K562 (cell line): ENCODE measurements around the gene SDK1. TPM values are rescaled to one million over a fixed set of nuclear protein-coding genes. Genes with fewer than 3 reads are reported as not detected.

Experiments
- ATAC-seq: fragments of 200-7000 bp; cut with Tn5 transposase; 3 replicates; pipeline ENCODE4 v1.9.1; 2020; ENCODE audit warnings: moderate library complexity
- BruUV-seq: library from RNA; stranded (reverse); fragments of 400-500 nt; replicated peaks from 2 replicates; lab custom pipeline; 2021; lab: Mats Ljungman, UMichigan
- CTCF ChIA-PET: fragments of 300-600 bp; formaldehyde crosslinking; extraction: SDS; loops from one replicate; lab custom pipeline; 2021; ENCODE audit warnings: low intra/inter-chr PET ratio; lab: Yijun Ruan, JAX
- POLR2A ChIA-PET: fragments of 300-600, 350-650 bp; sonication (Branson Sonifier 250); formaldehyde crosslinking; extraction: SDS; loops from one replicate; lab custom pipeline; 2021; ENCODE audit warnings: antibody characterized with exemption, inconsistent platforms; lab: Yijun Ruan, JAX
- DNase-seq, 4 experiments: peaks; one replicate each; pipeline versions ENCODE4 v3.0.0 to v3.0.0-alpha.2; 2011 to 2018; ENCODE audit warnings: low spot score in 3 of 4, mixed read lengths in 3 of 4; ENCODE audit errors: extremely low read depth in 1 of 4
- FAIRE-seq: peaks from 2 replicates; lab custom pipeline; 2011; peaks lifted over from hg19 to GRCh38; lab: Jason Lieb, UNC
- H2AFZ ChIP-seq: 2 replicates; pipeline ENCODE4 v1.6.0; 2011; ENCODE audit warnings: low read depth, low read length, control low read depth, inconsistent platforms
- H3K27ac ChIP-seq: fragments of 200-600 bp; 3 replicates; pipeline ENCODE4 v1.8.0; 2011; ENCODE audit warnings: low read depth, mild to moderate bottlenecking, control low read depth, inconsistent platforms, low read length, moderate library complexity, mixed read lengths; ENCODE audit errors: extremely low read depth
- H3K27me3 ChIP-seq, 2 experiments: fragments of 300-600 bp in 1 of 2; 2 replicates in 1 of 2; 3 replicates in 1 of 2; pipeline versions ENCODE4 v1.6.0 to v1.8.0; 2011; ENCODE audit warnings: inconsistent platforms in 2 of 2, low read length in 2 of 2, mild to moderate bottlenecking in 1 of 2, mixed read lengths in 1 of 2, moderate library complexity in 1 of 2; ENCODE audit not compliant: control insufficient read depth in 2 of 2, insufficient read depth in 2 of 2
- H3K36me3 ChIP-seq: fragments of 300-600 bp; 3 replicates; pipeline ENCODE4 v1.8.0; 2011; ENCODE audit warnings: mild to moderate bottlenecking, low read length, inconsistent platforms; ENCODE audit not compliant: control insufficient read depth, insufficient read depth
- H3K4me1 ChIP-seq, 2 experiments: fragments of 200-600 bp in 1 of 2; replicated peaks in 1 of 2; 2 replicates in 1 of 2; 3 replicates in 1 of 2; pipeline versions ENCODE4 v1.5.1 to v1.8.0; 2011; ENCODE audit warnings: inconsistent platforms in 2 of 2, low read length in 2 of 2, mild to moderate bottlenecking in 1 of 2, mixed read lengths in 1 of 2, moderate library complexity in 1 of 2; ENCODE audit not compliant: control insufficient read depth in 2 of 2, insufficient read depth in 2 of 2
- H3K4me2 ChIP-seq: 2 replicates; pipeline ENCODE4 v1.6.1; 2011; ENCODE audit warnings: low read length, control low read depth, inconsistent platforms, mixed read lengths; ENCODE audit not compliant: insufficient read depth
- H3K4me3 ChIP-seq: fragments of 200-600 bp; sonication (generic), shearing (Covaris generic); 2 replicates; pipeline ENCODE4 v1.5.1; 2016; ENCODE audit warnings: control low read depth, inconsistent platforms
- H3K79me2 ChIP-seq: fragments of 200-600 bp; 3 replicates; pipeline ENCODE4 v1.8.0; 2011; ENCODE audit warnings: low read length, inconsistent platforms; ENCODE audit not compliant: control insufficient read depth, insufficient read depth
- H3K9ac ChIP-seq, 2 experiments: 2 replicates each; pipeline versions ENCODE4 v1.6.0 to v1.6.1; 2011; ENCODE audit warnings: low read depth in 2 of 2, low read length in 2 of 2, control low read depth in 1 of 2, inconsistent platforms in 1 of 2, mild to moderate bottlenecking in 1 of 2, mixed read lengths in 1 of 2; ENCODE audit not compliant: insufficient read depth in 1 of 2
- H3K9me1 ChIP-seq: one replicate; pipeline ENCODE4 v1.6.0; 2011; ENCODE audit warnings: inconsistent platforms, mild to moderate bottlenecking, low read length, moderate library complexity; ENCODE audit not compliant: control insufficient read depth, insufficient read depth
- H3K9me3 ChIP-seq: replicated peaks from 2 replicates; pipeline ENCODE4 v1.5.1; 2011; ENCODE audit warnings: low read depth, low read length, inconsistent platforms; ENCODE audit not compliant: control insufficient read depth, insufficient read depth
- H4K20me1 ChIP-seq: replicated peaks from 2 replicates; pipeline ENCODE4 v1.6.1; 2011; ENCODE audit warnings: low read length, inconsistent platforms, mixed read lengths; ENCODE audit not compliant: control insufficient read depth, insufficient read depth
- E2F5 ChIP-seq: sonication (generic); formaldehyde crosslinking; IDR thresholded peaks from 2 replicates; pipeline ENCODE4 v1.8.0; 2022; ENCODE audit warnings: mild to moderate bottlenecking, missing genetic modification reagents
- HEY1 ChIP-seq: fragments of 250-450 bp; sonication (Bioruptor Pico); IDR thresholded peaks from 2 replicates; pipeline ENCODE4 v1.5.0; 2020; ENCODE audit warnings: mild to moderate bottlenecking, moderate library complexity, borderline replicate concordance
- NCOA2 ChIP-seq, 2 experiments: fragments of 450-650 bp; IDR thresholded peaks; 2 replicates each; pipeline ENCODE4 v1.6.1; 2018; ENCODE audit warnings: mild to moderate bottlenecking in 2 of 2, moderate library complexity in 1 of 2; ENCODE audit not compliant: partially characterized antibody in 2 of 2
- NFIC ChIP-seq: fragments of 450-650 bp; IDR thresholded peaks from 2 replicates; pipeline ENCODE4 v1.6.1; 2017; ENCODE audit warnings: mild to moderate bottlenecking, inconsistent platforms
- NRF1 ChIP-seq, 2 experiments: fragments of 450-650 bp; IDR thresholded peaks in 1 of 2; conservative IDR thresholded peaks in 1 of 2; 2 replicates each; pipeline ENCODE4 v1.6.1; 2014; ENCODE audit warnings: mild to moderate bottlenecking in 2 of 2
- RBM17 ChIP-seq: fragments of 200-400 bp; formaldehyde crosslinking; IDR thresholded peaks from 2 replicates; pipeline ENCODE4 v1.6.1; 2017; ENCODE audit warnings: low read depth, mild to moderate bottlenecking, low read length, borderline replicate concordance
- SPI1 ChIP-seq: IDR thresholded peaks from 2 replicates; pipeline ENCODE4 v1.6.1; 2011; ENCODE audit warnings: low read depth, low read length, control low read depth, borderline replicate concordance
- ZNF12 ChIP-seq: sonication (generic); formaldehyde crosslinking; IDR thresholded peaks from 2 replicates; pipeline ENCODE4 v1.4.0; 2020; ENCODE audit warnings: mild to moderate bottlenecking, missing genetic modification reagents
- WGBS: fragments of 100-300 bp; shearing (Covaris generic); methylation state at CpG from one replicate; pipeline ENCODE4 v1.1.6; 2016; ENCODE audit warnings: low coverage, mixed read lengths; ENCODE audit not compliant: insufficient coverage; ENCODE audit errors: missing lambda C conversion rate; 5-methylcytosine and 5-hydroxymethylcytosine counted together
- in situ Hi-C: fragments of 300-500 bp; cut with MboI; formaldehyde crosslinking; loops from 4 replicates; pipeline ENCODE4 v1.15.0; 2018; ENCODE audit warnings: inconsistent platforms, mixed read lengths
- intact Hi-C: fragments of 100-400 bp; cut with micrococcal nuclease; formaldehyde crosslinking; loops from 2 replicates; pipeline ENCODE4 v1.14.2; 2022
- polyA plus RNA-seq, 8 experiments: library from polyadenylated mRNA; depleted of rRNA in 4 of 8; stranded (reverse) in 5 of 8; unstranded in 3 of 8; fragments of >200 nt; fragmentation: Nextera tagmentation in 2 of 8; fragmentation: Illumina TruSeq in 1 of 8; extraction: Ambion mirVana in 2 of 8; extraction: Trizol in 1 of 8; gene quantifications; 2 replicates each; pipeline versions ENCODE4 v1.2.1 to v1.2.3, GENCODE V29; 2011 to 2014; ENCODE audit warnings: inconsistent platforms in 1 of 8, missing spikeins in 1 of 8
- total RNA-seq, 7 experiments: library from RNA; depleted of rRNA in 6 of 7; stranded (reverse); fragments of >200 nt in 6 of 7; fragmentation: Illumina TruSeq in 2 of 7; extraction: Trizol in 2 of 7; gene quantifications; 2 replicates each; pipeline versions ENCODE4 v1.2.1 to v1.2.3, GENCODE V29; 2011 to 2021; ENCODE audit warnings: low replicate concordance in 1 of 7

The SDK1 gene
- total and polyA plus RNA-seq, 9 of the 15 experiments (the other 6 are each of a cell fraction or from before 2014, with no cell fraction given) = 0.16 TPM; not detected in 8

- ATAC-seq (no peak), DNase-seq (no peak), FAIRE-seq (no peak)
- Histone ChIP-seq H2AFZ (no peak overlapping the region), H3K9me1 (no peaks in the 10 kb centered on the region), H3K36me3 (no peaks in the 10 kb centered on the region), H3K9ac (no peak overlapping the region), H3K4me3 (no peak overlapping the region), H3K9me3 (no peaks in the 10 kb centered on the region), H3K4me1 (no peaks in the 10 kb centered on the region), H4K20me1 (no peaks in the 10 kb centered on the region), H3K79me2 (no peaks in the 10 kb centered on the region), H3K27ac (no peak overlapping the region), H3K4me2 (no peak overlapping the region), H3K27me3 (no peaks in the 10 kb centered on the region)
- in situ Hi-C loops (no loop called here), intact Hi-C loops (no loop called here)
- BruUV-seq = no TSS peak
- ChIA-PET CTCF (no interaction called here), POLR2A (interaction anchor here (1.0 kb wide), 1 partner anchor 15 kb away, joined by 4 read pairs; no protein-coding TSS in a partner anchor)
- no peak for TF ChIP-seq NFIC
- TF ChIP-seq NCOA2 (IDR thresholded peaks at IDR 0.05; ENCODE audit: partially characterized antibody in 2 of 2) = no peak
- no peak for TF ChIP-seq HEY1 (CRISPR knock-in tag)
- TF ChIP-seq RBM17 = no peak
- no peak for TF ChIP-seq ZNF12
- 0% methylated on average over 3 of the region's 3 CpGs for WGBS
These were observed 9.8 kb downstream of the SDK1 start for GRCh38 chr7:3310884-3311283.

DNA sequence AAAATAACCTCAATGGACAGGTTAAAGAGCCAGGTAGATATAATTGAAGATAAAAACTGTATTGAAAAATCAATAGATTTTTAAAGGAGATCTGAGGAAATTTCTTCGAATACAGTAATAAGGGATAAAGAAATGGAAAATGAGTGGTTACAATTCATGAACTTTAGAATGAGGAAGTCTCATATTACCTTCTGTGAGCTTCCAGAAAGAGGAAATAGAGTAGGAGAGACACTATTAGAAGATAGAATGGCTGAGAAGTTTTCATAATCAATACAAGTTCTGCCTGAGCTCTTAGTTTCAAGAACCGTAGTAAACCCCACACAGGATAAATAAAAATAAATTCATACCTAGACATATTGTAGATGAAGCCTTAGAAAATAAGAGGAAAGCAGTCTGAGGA is 11.5 kb downstream of the SDK1 start:
- FAIRE-seq (no peak), ATAC-seq (no peak), DNase-seq (no peak)
- no peaks in the 10 kb centered on the region for H3K9me3 ChIP-seq
- no peaks in the 10 kb centered on the region for H3K9me1 ChIP-seq
- in situ Hi-C loops = no loop called here
- POLR2A ChIA-PET = no interaction called here
- no peak overlapping the region for H3K27ac ChIP-seq
- H3K79me2 ChIP-seq = no peaks in the 10 kb centered on the region
- no peaks in the 10 kb centered on the region for H3K27me3 ChIP-seq
- WGBS = 0% methylated on average over 2 of the region's 2 CpGs
- no peaks in the 10 kb centered on the region for H3K4me1 ChIP-seq
- no peak overlapping the region for H3K4me3 ChIP-seq
- CTCF ChIA-PET = no interaction called here
- no peak overlapping the region for H2AFZ ChIP-seq
- H3K9ac ChIP-seq = no peak overlapping the region
- H3K36me3 ChIP-seq = no peaks in the 10 kb centered on the region
- no TSS peak for BruUV-seq
- H4K20me1 ChIP-seq = no peaks in the 10 kb centered on the region
- TF ChIP-seq NRF1 (conservative IDR thresholded peaks at IDR 0.05 in 1 of 2, IDR thresholded peaks at IDR 0.05 in 1 of 2) = no peak
- TF ChIP-seq E2F5 (CRISPR knock-in tag) = no peak
- TF ChIP-seq SPI1 = peak; percentile 19; the same call in 1 of the 2 replicates
- TF ChIP-seq, all 486 proteins: peak for 1
- no peak overlapping the region for H3K4me2 ChIP-seq
- intact Hi-C loops = no loop called here
